Mesenchymal stem cell (in vitro differentiated cells and primary cell): Measurements from ENCODE around the gene DUSP5.

Experiments used
- DNase-seq: peaks from one replicate; pipeline ENCODE4 v3.0.0-alpha.2; 2013
- H2AFZ ChIP-seq: one replicate; pipeline ENCODE4 v1.6.1; 2013; ENCODE audit warnings: low read depth, mild to moderate bottlenecking, control low read depth, inconsistent platforms, low read length, moderate library complexity
- H2AK5ac ChIP-seq: 2 replicates; pipeline ENCODE4 v1.6.1; 2013; ENCODE audit warnings: low read length, moderate library complexity, mild to moderate bottlenecking, inconsistent platforms; ENCODE audit not compliant: severe bottlenecking
- H2BK120ac ChIP-seq: one replicate; pipeline ENCODE4 v1.6.1; 2013; ENCODE audit warnings: low read depth, mild to moderate bottlenecking, inconsistent platforms, low read length, moderate library complexity
- H2BK12ac ChIP-seq, 2 experiments: one replicate each; pipeline ENCODE4 v1.6.1; 2013; ENCODE audit warnings: inconsistent platforms in 2 of 2, low read length in 2 of 2, mild to moderate bottlenecking in 2 of 2, moderate library complexity in 2 of 2, control low read depth in 1 of 2
- H2BK15ac ChIP-seq: one replicate; pipeline ENCODE4 v1.6.1; 2013; ENCODE audit warnings: mild to moderate bottlenecking, low read depth, inconsistent platforms; ENCODE audit not compliant: poor library complexity, severe bottlenecking
- H2BK5ac ChIP-seq: 2 replicates; pipeline ENCODE4 v1.6.1; 2013; ENCODE audit warnings: low read depth, mild to moderate bottlenecking, low read length, control low read depth, inconsistent platforms; ENCODE audit not compliant: poor library complexity, severe bottlenecking
- H3K14ac ChIP-seq, 2 experiments: one replicate each; pipeline ENCODE4 v1.6.1; 2013; ENCODE audit warnings: inconsistent platforms in 2 of 2, low read length in 2 of 2, control low read depth in 1 of 2, mild to moderate bottlenecking in 1 of 2, moderate library complexity in 1 of 2
- H3K18ac ChIP-seq, 2 experiments: one replicate each; pipeline ENCODE4 v1.6.1; 2013; ENCODE audit warnings: inconsistent platforms in 2 of 2, low read length in 2 of 2, control low read depth in 1 of 2, low read depth in 1 of 2, mild to moderate bottlenecking in 1 of 2
- H3K23ac ChIP-seq, 2 experiments: one replicate each; pipeline ENCODE4 v1.6.1; 2013; ENCODE audit warnings: inconsistent platforms in 2 of 2, low read length in 2 of 2, mild to moderate bottlenecking in 2 of 2, moderate library complexity in 2 of 2, control low read depth in 1 of 2
- H3K27ac ChIP-seq: 2 replicates; pipeline ENCODE4 v1.5.1; 2013; ENCODE audit warnings: mild to moderate bottlenecking, moderate library complexity, low read length, control low read depth, inconsistent platforms; ENCODE audit not compliant: poor library complexity, severe bottlenecking
- H3K27me3 ChIP-seq, 2 experiments: 2 replicates each; pipeline versions ENCODE4 v1.6.1 to v1.7.0; 2013; ENCODE audit warnings: low read length in 2 of 2, mild to moderate bottlenecking in 2 of 2, moderate library complexity in 2 of 2, control low read depth in 1 of 2, inconsistent platforms in 1 of 2; ENCODE audit not compliant: control insufficient read depth in 1 of 2, insufficient read depth in 1 of 2
- H3K36me3 ChIP-seq, 2 experiments: 2 replicates each; pipeline versions ENCODE4 v1.6.1 to v1.7.0; 2013; ENCODE audit warnings: low read length in 2 of 2, control low read depth in 1 of 2, inconsistent platforms in 1 of 2, low read depth in 1 of 2, mild to moderate bottlenecking in 1 of 2; ENCODE audit not compliant: insufficient read depth in 2 of 2, control insufficient read depth in 1 of 2
- H3K4ac ChIP-seq, 2 experiments: one replicate each; pipeline ENCODE4 v1.6.1; 2013; ENCODE audit warnings: inconsistent platforms in 2 of 2, low read length in 2 of 2, mild to moderate bottlenecking in 2 of 2, moderate library complexity in 2 of 2, control low read depth in 1 of 2, low read depth in 1 of 2
- H3K4me1 ChIP-seq: 2 replicates; pipeline ENCODE4 v1.6.1; 2013; ENCODE audit warnings: low read depth, low read length, control low read depth; ENCODE audit not compliant: control insufficient read depth, insufficient read depth
- H3K4me2 ChIP-seq: 2 replicates; pipeline ENCODE4 v1.6.1; 2013; ENCODE audit warnings: low read length, mild to moderate bottlenecking, inconsistent platforms; ENCODE audit not compliant: poor library complexity, severe bottlenecking
- H3K4me3 ChIP-seq, 2 experiments: 2 replicates each; pipeline versions ENCODE4 v1.5.1 to v1.7.0; 2013; ENCODE audit warnings: low read length in 2 of 2, mild to moderate bottlenecking in 2 of 2, control low read depth in 1 of 2, low read depth in 1 of 2; ENCODE audit not compliant: insufficient read depth in 1 of 2
- H3K79me1 ChIP-seq: replicated peaks from 2 replicates; pipeline ENCODE4 v1.6.1; 2013; ENCODE audit warnings: mild to moderate bottlenecking, control low read depth, low read length, inconsistent platforms; ENCODE audit not compliant: poor library complexity, severe bottlenecking
- H3K9ac ChIP-seq: 2 replicates; pipeline ENCODE4 v1.7.0; 2013; ENCODE audit warnings: mild to moderate bottlenecking, low read length, moderate library complexity
- H3K9me3 ChIP-seq: 2 replicates; pipeline ENCODE4 v1.7.0; 2013; ENCODE audit warnings: mild to moderate bottlenecking, low read length; ENCODE audit not compliant: control insufficient read depth
- H4K8ac ChIP-seq: one replicate; pipeline ENCODE4 v1.6.1; 2013; ENCODE audit warnings: inconsistent platforms, mild to moderate bottlenecking, low read length, moderate library complexity
- H4K91ac ChIP-seq: one replicate; pipeline ENCODE4 v1.6.1; 2013; ENCODE audit warnings: mild to moderate bottlenecking, low read length, inconsistent platforms
- WGBS: methylation state at CpG from one replicate; pipeline ENCODE4 v1.1.7; 2013; ENCODE audit warnings: mixed read lengths; 5-methylcytosine and 5-hydroxymethylcytosine counted together

DUSP5 gene

GRCh38 chr10:110474017-110474416 lies 23.7 kb upstream of the DUSP5 start:
- H3K18ac ChIP-seq = no peak overlapping the region
- no peak overlapping the region for H2BK120ac ChIP-seq
- peaks cover 4% of the 10 kb centered on the region for H3K4me1 ChIP-seq
- H2AK5ac ChIP-seq = no peak overlapping the region
- no peak overlapping the region for H4K91ac ChIP-seq
- H3K9ac ChIP-seq = no peak overlapping the region
- no peak overlapping the region for H2BK5ac ChIP-seq
- no peaks in the 10 kb centered on the region for H3K27me3 ChIP-seq
- no peak overlapping the region for H2AFZ ChIP-seq
- no peaks in the 10 kb centered on the region for H3K36me3 ChIP-seq
- no peak overlapping the region for H3K4me3 ChIP-seq
- no peaks in the 10 kb centered on the region for H3K9me3 ChIP-seq
- 75% methylated on average over 3 of the region's 3 CpGs for WGBS
- H3K27ac ChIP-seq = no peak overlapping the region
- no peak overlapping the region for H3K23ac ChIP-seq
- H2BK12ac ChIP-seq = peak overlapping the region in 1 of 2 experiments; percentile 14
- no peaks in the 10 kb centered on the region for H3K79me1 ChIP-seq
- DNase-seq = no peak
- no peak overlapping the region for H2BK15ac ChIP-seq
- no peak overlapping the region for H4K8ac ChIP-seq
- H3K14ac ChIP-seq = no peak overlapping the region
- H3K4me2 ChIP-seq = no peak overlapping the region
- no peak overlapping the region for H3K4ac ChIP-seq

- Histone ChIP-seq H3K27me3 (no peaks in the 10 kb centered on the region), H3K4me3 (no peak overlapping the region), H2BK5ac (no peak overlapping the region), H3K4ac (no peak overlapping the region), H4K8ac (no peak overlapping the region), H2AK5ac (no peak overlapping the region), H3K36me3 (no peaks in the 10 kb centered on the region), H3K79me1 (no peaks in the 10 kb centered on the region), H3K14ac (no peak overlapping the region), H2AFZ (no peak overlapping the region), H3K23ac (no peak overlapping the region), H4K91ac (no peak overlapping the region), H3K4me1 (peaks cover 4% of the 10 kb centered on the region), H3K18ac (no peak overlapping the region), H3K27ac (no peak overlapping the region), H2BK15ac (no peak overlapping the region), H3K9me3 (no peaks in the 10 kb centered on the region), H3K4me2 (no peak overlapping the region), H2BK12ac (no peak overlapping the region), H2BK120ac (no peak overlapping the region), H3K9ac (no peak overlapping the region)
- DNase-seq = no peak
- WGBS = 75% methylated on average over 3 of the region's 4 CpGs
Measured at GRCh38 chr10:110474826-110475225, 22.9 kb upstream of the DUSP5 start.

- no peak overlapping the region for H2BK5ac ChIP-seq
- no peak overlapping the region for H2AK5ac ChIP-seq
- no peaks in the 10 kb centered on the region for H3K79me1 ChIP-seq
- H3K36me3 ChIP-seq = no peaks in the 10 kb centered on the region
- H3K9me3 ChIP-seq = no peaks in the 10 kb centered on the region
- no peak overlapping the region for H2BK15ac ChIP-seq
- no peak overlapping the region for H3K27ac ChIP-seq
- H3K14ac ChIP-seq = no peak overlapping the region
- H3K27me3 ChIP-seq = no peaks in the 10 kb centered on the region
- H3K4me1 ChIP-seq = peaks cover 4% of the 10 kb centered on the region
- no peak overlapping the region for H3K9ac ChIP-seq
- no peak overlapping the region for H4K91ac ChIP-seq
- H3K4me3 ChIP-seq = no peak overlapping the region
- DNase-seq = no peak
- H2BK12ac ChIP-seq = no peak overlapping the region
- H3K18ac ChIP-seq = no peak overlapping the region
- H2BK120ac ChIP-seq = no peak overlapping the region
- no peak overlapping the region for H2AFZ ChIP-seq
- no peak overlapping the region for H3K4me2 ChIP-seq
- H4K8ac ChIP-seq = no peak overlapping the region
- H3K4ac ChIP-seq = no peak overlapping the region
- no peak overlapping the region for H3K23ac ChIP-seq
- 95% methylated on average over 9 of the region's 9 CpGs for WGBS
Measured at GRCh38 chr10:110475722-110476515, 21.8 kb upstream of the DUSP5 start.

- WGBS = 100% methylated on average over 1 of the region's 1 CpG
- Histone ChIP-seq H3K4me1 (peaks cover 2% of the 10 kb centered on the region), H4K91ac (no peak overlapping the region)
Measured at GRCh38 chr10:110479710-110480109, 18.0 kb upstream of the DUSP5 start.

More at GRCh38 chr10:110479710-110480109, 18.0 kb upstream of the DUSP5 start:
- Histone ChIP-seq H3K9ac (no peak overlapping the region), H4K8ac (no peak overlapping the region), H3K4me3 (no peak overlapping the region), H2BK12ac (no peak overlapping the region), H3K79me1 (no peaks in the 10 kb centered on the region), H2AFZ (no peak overlapping the region), H3K27ac (no peak overlapping the region), H2BK15ac (no peak overlapping the region), H3K23ac (no peak overlapping the region), H3K36me3 (no peaks in the 10 kb centered on the region), H2AK5ac (no peak overlapping the region), H3K4me2 (no peak overlapping the region), H3K18ac (no peak overlapping the region), H2BK120ac (no peak overlapping the region), H3K9me3 (no peaks in the 10 kb centered on the region), H2BK5ac (no peak overlapping the region), H3K14ac (no peak overlapping the region), H3K4ac (no peak overlapping the region), H3K27me3 (no peaks in the 10 kb centered on the region)
- DNase-seq = no peak
